Trophoblast cell (in vitro differentiated cells and primary cell): ENCODE data around the gene FOXD4L1.
"Not testable (repeated sequence)": the region's sequence is repeated elsewhere in the genome, so short reads cannot be mapped to it uniquely, and the experiment has no call there.

Experiments
- DNase-seq, 2 donors: peaks; one replicate each; pipeline ENCODE4 v3.0.0-alpha.2; 2016
- H2AFZ ChIP-seq: 2 replicates; pipeline ENCODE4 v1.6.1; 2013; ENCODE audit warnings: low read length, moderate library complexity, mild to moderate bottlenecking; ENCODE audit not compliant: insufficient read depth, poor library complexity
- H2AK5ac ChIP-seq: 2 replicates; pipeline ENCODE4 v1.6.1; 2013; ENCODE audit warnings: mild to moderate bottlenecking, low read length
- H2BK120ac ChIP-seq: 2 replicates; pipeline ENCODE4 v1.6.1; 2013; ENCODE audit warnings: low read length, mild to moderate bottlenecking, moderate library complexity; ENCODE audit not compliant: insufficient read depth, poor library complexity
- H2BK12ac ChIP-seq: 2 replicates; pipeline ENCODE4 v1.6.1; 2013; ENCODE audit warnings: mild to moderate bottlenecking, low read length, moderate library complexity
- H2BK5ac ChIP-seq: 2 replicates; pipeline ENCODE4 v1.6.1; 2013; ENCODE audit warnings: low read length, low read depth, moderate library complexity, mild to moderate bottlenecking; ENCODE audit not compliant: poor library complexity
- H3K14ac ChIP-seq: 2 replicates; pipeline ENCODE4 v1.6.1; 2013; ENCODE audit warnings: mild to moderate bottlenecking, low read length
- H3K18ac ChIP-seq: 2 replicates; pipeline ENCODE4 v1.6.1; 2013; ENCODE audit warnings: mild to moderate bottlenecking, low read length
- H3K23ac ChIP-seq: 2 replicates; pipeline ENCODE4 v1.6.1; 2013; ENCODE audit warnings: low read length
- H3K27ac ChIP-seq: 2 replicates; pipeline ENCODE4 v1.5.1; 2013; ENCODE audit warnings: low read depth, mild to moderate bottlenecking, inconsistent platforms, low read length, moderate library complexity
- H3K27me3 ChIP-seq: 2 replicates; pipeline ENCODE4 v1.6.1; 2013; ENCODE audit warnings: inconsistent platforms, mild to moderate bottlenecking, low read length, moderate library complexity; ENCODE audit not compliant: insufficient read depth
- H3K36me3 ChIP-seq, 2 experiments: 1 replicate in 1 of 2; 2 replicates in 1 of 2; pipeline ENCODE4 v1.6.1; 2013; ENCODE audit warnings: low read length in 2 of 2, mild to moderate bottlenecking in 2 of 2, moderate library complexity in 1 of 2; ENCODE audit not compliant: insufficient read depth in 2 of 2, control insufficient read depth in 1 of 2
- H3K4ac ChIP-seq: 2 replicates; pipeline ENCODE4 v1.6.1; 2013; ENCODE audit warnings: low read depth, mild to moderate bottlenecking, low read length, moderate library complexity
- H3K4me1 ChIP-seq, 2 experiments: 1 replicate in 1 of 2; 2 replicates in 1 of 2; pipeline ENCODE4 v1.6.1; 2013; ENCODE audit warnings: low read length in 2 of 2, mild to moderate bottlenecking in 2 of 2, moderate library complexity in 1 of 2; ENCODE audit not compliant: insufficient read depth in 2 of 2, control insufficient read depth in 1 of 2
- H3K4me2 ChIP-seq: 2 replicates; pipeline ENCODE4 v1.6.1; 2013; ENCODE audit warnings: inconsistent platforms, mild to moderate bottlenecking, low read length, moderate library complexity
- H3K4me3 ChIP-seq: 2 replicates; pipeline ENCODE4 v1.5.1; 2013; ENCODE audit warnings: mild to moderate bottlenecking, low read depth, low read length, inconsistent platforms
- H3K79me1 ChIP-seq: one replicate; pipeline ENCODE4 v1.6.1; 2013; ENCODE audit warnings: low read length
- H3K79me2 ChIP-seq: 2 replicates; pipeline ENCODE4 v1.6.1; 2013; ENCODE audit warnings: low read length, mild to moderate bottlenecking; ENCODE audit not compliant: control insufficient read depth, insufficient read depth, poor library complexity
- H3K9ac ChIP-seq: 2 replicates; pipeline ENCODE4 v1.6.1; 2013; ENCODE audit warnings: mild to moderate bottlenecking, low read length
- H3K9me3 ChIP-seq: 2 replicates; pipeline ENCODE4 v1.6.1; 2013; ENCODE audit warnings: low read depth, mild to moderate bottlenecking, control low read depth, inconsistent platforms, low read length; ENCODE audit not compliant: insufficient read depth
- H4K12ac ChIP-seq: 2 replicates; pipeline ENCODE4 v1.6.1; 2013; ENCODE audit warnings: low read depth, mild to moderate bottlenecking, low read length, moderate library complexity
- H4K8ac ChIP-seq: 2 replicates; pipeline ENCODE4 v1.6.1; 2013; ENCODE audit warnings: low read depth, mild to moderate bottlenecking, low read length, moderate library complexity
- H4K91ac ChIP-seq: one replicate; pipeline ENCODE4 v1.6.1; 2013; ENCODE audit warnings: low read depth, mild to moderate bottlenecking, low read length, moderate library complexity
- WGBS: extraction: QIAGEN DNeasy Blood & Tissue Kit; methylation state at CpG from one replicate; pipeline ENCODE4 v1.1.7; 2013; ENCODE audit warnings: missing lambda C conversion rate; ENCODE audit not compliant: insufficient read length, insufficient coverage; ENCODE audit errors: extremely low coverage; 5-methylcytosine and 5-hydroxymethylcytosine counted together

FOXD4L1 gene

GRCh38 chr2:113510913-113511312 lies 12.4 kb downstream of the FOXD4L1 start:
- not testable (repeated sequence) for H3K27me3 ChIP-seq, H3K4me1 ChIP-seq, H2BK5ac ChIP-seq, H3K18ac ChIP-seq, H3K4me2 ChIP-seq, H2BK12ac ChIP-seq, H3K9ac ChIP-seq, DNase-seq, H3K4me3 ChIP-seq, H3K36me3 ChIP-seq, H3K79me2 ChIP-seq, H3K23ac ChIP-seq, H4K91ac ChIP-seq, H2AFZ ChIP-seq, H3K79me1 ChIP-seq, H4K12ac ChIP-seq, H2BK120ac ChIP-seq, H4K8ac ChIP-seq, H3K9me3 ChIP-seq, H3K4ac ChIP-seq, H3K14ac ChIP-seq, H3K27ac ChIP-seq, H2AK5ac ChIP-seq
- WGBS = no CpG with 5 or more reads among the region's 3 CpGs

GRCh38 chr2:113511859-113512258 lies 13.4 kb downstream of the FOXD4L1 start:
- not testable (repeated sequence) for H4K8ac ChIP-seq, H2BK5ac ChIP-seq, H3K14ac ChIP-seq, H4K12ac ChIP-seq, H3K4me1 ChIP-seq, H3K9me3 ChIP-seq, H3K23ac ChIP-seq, H3K27me3 ChIP-seq, H3K4ac ChIP-seq, DNase-seq, H3K9ac ChIP-seq, H2BK12ac ChIP-seq, H3K4me3 ChIP-seq, H3K4me2 ChIP-seq, H2BK120ac ChIP-seq, H2AK5ac ChIP-seq, H3K36me3 ChIP-seq, H3K79me2 ChIP-seq, H3K27ac ChIP-seq, H3K79me1 ChIP-seq, H2AFZ ChIP-seq, H3K18ac ChIP-seq, H4K91ac ChIP-seq
- WGBS = no CpG with 5 or more reads among the region's 14 CpGs

- H3K27me3 ChIP-seq, H3K18ac ChIP-seq, H3K14ac ChIP-seq, H3K27ac ChIP-seq, H3K4me3 ChIP-seq, H2BK5ac ChIP-seq, H3K9ac ChIP-seq, H2BK120ac ChIP-seq, H2AK5ac ChIP-seq, H3K4me1 ChIP-seq, H3K36me3 ChIP-seq, DNase-seq, H3K79me2 ChIP-seq, H3K79me1 ChIP-seq, H4K8ac ChIP-seq, H3K4me2 ChIP-seq, H2AFZ ChIP-seq, H3K4ac ChIP-seq, H4K91ac ChIP-seq, H3K23ac ChIP-seq, H3K9me3 ChIP-seq, H4K12ac ChIP-seq, H2BK12ac ChIP-seq: not testable (repeated sequence)
- no CpG with 5 or more reads among the region's 8 CpGs for WGBS
Observed at GRCh38 chr2:113515457-113515856, 17.0 kb downstream of the FOXD4L1 start.

- not testable (repeated sequence) for DNase-seq, H3K14ac ChIP-seq
Observed at GRCh38 chr2:113515995-113516394, 17.5 kb downstream of the FOXD4L1 start.

More at GRCh38 chr2:113515995-113516394, 17.5 kb downstream of the FOXD4L1 start:
- not testable (repeated sequence) for H2BK5ac ChIP-seq, H2AK5ac ChIP-seq, H3K4me1 ChIP-seq, H4K8ac ChIP-seq, H3K18ac ChIP-seq, H3K9ac ChIP-seq, H3K4me3 ChIP-seq, H4K12ac ChIP-seq, H3K4ac ChIP-seq, H3K79me1 ChIP-seq, H3K27ac ChIP-seq, H3K79me2 ChIP-seq, H4K91ac ChIP-seq, H2BK12ac ChIP-seq, H2AFZ ChIP-seq, H3K23ac ChIP-seq, H3K27me3 ChIP-seq, H3K36me3 ChIP-seq, H2BK120ac ChIP-seq, H3K9me3 ChIP-seq, H3K4me2 ChIP-seq
- no CpG with 5 or more reads among the region's 3 CpGs for WGBS
